Measurements from ENCODE around the gene DRAXIN.

DNA sequence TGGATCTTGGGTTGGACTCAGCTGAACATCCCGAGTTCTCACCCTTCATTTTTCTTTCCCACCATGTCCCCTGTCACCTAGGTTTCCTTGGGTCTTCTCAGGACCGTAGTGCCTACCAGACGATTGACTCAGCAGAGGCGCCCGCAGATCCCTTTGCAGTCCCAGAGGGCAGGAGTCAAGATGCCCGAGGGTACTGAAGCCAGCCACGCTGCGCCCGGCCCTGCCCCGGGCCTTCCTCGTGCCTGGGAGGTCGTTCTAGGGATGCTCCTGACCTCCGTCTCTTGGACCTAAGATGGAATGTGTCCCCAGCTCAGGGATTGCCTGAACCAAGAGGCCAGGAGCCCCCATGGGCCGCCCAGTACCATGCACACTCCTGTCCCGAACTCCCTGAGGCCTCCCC is 58.5 kb downstream of the DRAXIN start:
- TF ChIP-seq, protein P1, sequence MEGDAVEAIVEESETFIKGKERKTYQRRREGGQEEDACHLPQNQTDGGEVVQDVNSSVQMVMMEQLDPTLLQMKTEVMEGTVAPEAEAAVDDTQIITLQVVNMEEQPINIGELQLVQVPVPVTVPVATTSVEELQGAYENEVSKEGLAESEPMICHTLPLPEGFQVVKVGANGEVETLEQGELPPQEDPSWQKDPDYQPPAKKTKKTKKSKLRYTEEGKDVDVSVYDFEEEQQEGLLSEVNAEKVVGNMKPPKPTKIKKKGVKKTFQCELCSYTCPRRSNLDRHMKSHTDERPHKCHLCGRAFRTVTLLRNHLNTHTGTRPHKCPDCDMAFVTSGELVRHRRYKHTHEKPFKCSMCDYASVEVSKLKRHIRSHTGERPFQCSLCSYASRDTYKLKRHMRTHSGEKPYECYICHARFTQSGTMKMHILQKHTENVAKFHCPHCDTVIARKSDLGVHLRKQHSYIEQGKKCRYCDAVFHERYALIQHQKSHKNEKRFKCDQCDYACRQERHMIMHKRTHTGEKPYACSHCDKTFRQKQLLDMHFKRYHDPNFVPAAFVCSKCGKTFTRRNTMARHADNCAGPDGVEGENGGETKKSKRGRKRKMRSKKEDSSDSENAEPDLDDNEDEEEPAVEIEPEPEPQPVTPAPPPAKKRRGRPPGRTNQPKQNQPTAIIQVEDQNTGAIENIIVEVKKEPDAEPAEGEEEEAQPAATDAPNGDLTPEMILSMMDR (IDR thresholded peaks at IDR 0.05; ENCODE audit: low read depth, low read length): no peak
- TF ChIP-seq EZH2phosphoT487 (IDR thresholded peaks at IDR 0.05; ENCODE audit: low read depth): no peak
